Tibial artery (tissue), 4 donors: Measurements from ENCODE around the gene EHD3.

Experiments used
- DNase-seq, 2 donors: peaks; one replicate each; pipeline ENCODE4 v3.0.0-alpha.2; 2019
- H3K27ac ChIP-seq, 2 donors: fragments of 200-600 bp; sonication (generic) in 1 of 2; 1 replicate in 1 of 2; 2 replicates in 1 of 2; pipeline ENCODE4 v1.5.1; 2018 to 2019; ENCODE audit warnings: mild to moderate bottlenecking in 1 of 2
- H3K27me3 ChIP-seq, 2 donors: fragments of 200-600 bp; sonication (generic) in 1 of 2; one replicate each; pipeline versions ENCODE4 v1.5.1 to v1.6.0; 2016 to 2019
- H3K36me3 ChIP-seq, 3 donors: fragments of 200-600 bp; sonication (generic) in 2 of 3; one replicate each; pipeline ENCODE4 v1.5.1; 2016 to 2019; ENCODE audit warnings: mild to moderate bottlenecking in 2 of 3
- H3K4me1 ChIP-seq, 4 donors: fragments of 200-600 bp; sonication (generic) in 2 of 4; 1 replicate in 3 of 4; 2 replicates in 1 of 4; pipeline ENCODE4 v1.5.1; 2016 to 2019
- H3K4me3 ChIP-seq, 2 donors: fragments of 200-600 bp; sonication (generic) in 1 of 2; 1 replicate in 1 of 2; 2 replicates in 1 of 2; pipeline ENCODE4 v1.5.1; 2018 to 2019; ENCODE audit warnings: mild to moderate bottlenecking in 2 of 2
- H3K9me3 ChIP-seq, 3 donors: fragments of 200-600 bp; sonication (generic) in 1 of 3; one replicate each; pipeline ENCODE4 v1.5.1; 2016 to 2019
- CTCF ChIP-seq, 2 experiments: fragments of 200-600 bp in 1 of 2; fragments of 450-650 bp in 1 of 2; IDR thresholded peaks; one replicate each; pipeline ENCODE4 v1.5.1; 2017 to 2019; ENCODE audit warnings: antibody characterized with exemption in 2 of 2, mild to moderate bottlenecking in 1 of 2, moderate library complexity in 1 of 2
- intact Hi-C: fragments of 100-400 bp; cut with DNase I; formaldehyde crosslinking; loops from one replicate; pipeline ENCODE4 v1.15.0; 2023; ENCODE audit warnings: low total_unique reads

EHD3 gene

DNA sequence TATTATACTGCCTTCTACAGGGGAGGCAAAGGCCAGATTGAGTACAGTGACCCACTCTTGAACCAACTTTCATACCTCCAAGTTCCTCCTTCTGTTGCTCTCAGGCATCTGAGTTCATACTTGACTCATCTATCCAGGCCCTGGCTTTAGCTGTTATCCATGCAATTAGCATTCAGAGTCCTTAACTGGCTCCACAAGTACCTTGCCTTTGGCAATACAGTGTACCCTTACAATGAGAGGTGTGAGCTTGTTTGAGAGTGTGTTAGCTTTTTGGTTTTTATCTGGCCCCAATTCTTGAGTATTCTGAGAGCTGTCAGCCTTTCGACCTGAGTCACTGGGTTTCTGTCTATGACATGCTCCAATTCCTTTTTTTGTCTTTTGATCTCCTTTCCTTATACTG lies 60.2 kb downstream of the EHD3 start:
- Histone ChIP-seq H3K4me3 (no peak overlapping the region), H3K9me3 (no peaks in the 10 kb centered on the region), H3K27me3 (no peaks in the 10 kb centered on the region), H3K27ac (no peak overlapping the region), H3K4me1 (peaks cover 4 to 48% (median 33%) of the 10 kb centered on the region in 4 donors), H3K36me3 (no peaks in the 10 kb centered on the region)
- intact Hi-C loops = no loop called here
- DNase-seq = no peak
- no peak for TF ChIP-seq CTCF (IDR thresholded peaks at IDR 0.05)

- H3K4me3 ChIP-seq = peak overlapping the region in 1 of 2 donors; percentile 4
- peaks cover 4 to 48% (median 33%) of the 10 kb centered on the region in 4 donors for H3K4me1 ChIP-seq
These were observed 62.8 kb downstream of the EHD3 start for GRCh38 chr2:31296641-31297287.

GRCh38 chr2:31297751-31298150 lies 63.8 kb downstream of the EHD3 start:
- TF ChIP-seq CTCF (IDR thresholded peaks at IDR 0.05) = no peak
- Histone ChIP-seq H3K36me3 (no peaks in the 10 kb centered on the region), H3K4me1 (peaks cover 4 to 48% (median 34%) of the 10 kb centered on the region in 4 donors), H3K27me3 (no peaks in the 10 kb centered on the region), H3K27ac (peak overlapping the region; percentile 77 to 78), H3K9me3 (no peaks in the 10 kb centered on the region), H3K4me3 (no peak overlapping the region)
- DNase-seq = no peak
- intact Hi-C loops = no loop called here

More at GRCh38 chr2:31296641-31297287, 62.8 kb downstream of the EHD3 start:
- Histone ChIP-seq H3K9me3 (no peaks in the 10 kb centered on the region), H3K27ac (peak overlapping the region; percentile 77 to 78), H3K27me3 (no peaks in the 10 kb centered on the region), H3K36me3 (no peaks in the 10 kb centered on the region)
- intact Hi-C loops = no loop called here
- no peak for TF ChIP-seq CTCF (IDR thresholded peaks at IDR 0.05)
- no peak for DNase-seq

DNA sequence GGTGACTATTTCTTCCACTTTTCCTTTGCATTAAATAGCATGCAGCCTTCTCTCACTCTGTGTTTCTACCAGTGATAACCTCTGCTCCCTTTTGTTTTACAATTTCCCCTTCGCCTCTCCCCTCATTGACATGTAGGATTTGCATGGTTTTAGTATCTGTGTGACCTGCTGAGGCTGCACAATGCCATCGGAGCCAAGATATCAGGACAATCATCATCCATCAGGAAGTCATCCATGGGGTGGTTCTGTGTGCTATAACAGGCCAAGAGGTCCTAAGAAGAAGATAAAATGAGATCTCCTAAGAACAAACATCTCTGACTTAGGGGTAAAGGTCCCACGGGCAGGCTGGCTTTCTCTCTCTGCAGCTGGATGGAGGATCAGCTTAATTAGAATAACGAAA lies 65.6 kb downstream of the EHD3 start:
- peaks cover 4 to 50% (median 34%) of the 10 kb centered on the region in 4 donors for H3K4me1 ChIP-seq

DNA sequence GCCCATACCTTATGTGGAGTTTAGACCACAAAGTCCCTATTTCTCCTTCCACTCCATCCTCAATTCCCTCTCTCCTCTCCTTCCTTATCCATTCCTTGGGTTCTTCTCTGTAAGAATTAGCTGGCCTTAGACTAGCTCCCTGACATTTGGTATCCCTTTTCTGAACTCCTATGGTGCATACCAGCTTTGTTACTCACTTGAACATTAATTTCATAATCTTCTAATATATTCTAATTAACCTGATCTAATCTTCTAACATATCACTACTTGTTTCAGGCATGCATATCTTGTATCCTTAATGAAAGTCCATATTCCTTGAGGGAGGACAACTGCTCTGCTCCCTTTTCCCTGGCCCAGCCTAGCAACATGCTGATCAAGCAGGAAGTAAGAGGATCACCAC lies 66.4 kb downstream of the EHD3 start:
- DNase-seq = no peak
- H3K9me3 ChIP-seq = no peaks in the 10 kb centered on the region
- H3K4me3 ChIP-seq = no peak overlapping the region
- H3K27me3 ChIP-seq = no peaks in the 10 kb centered on the region
- intact Hi-C loops = no loop called here
- no peak for TF ChIP-seq CTCF (IDR thresholded peaks at IDR 0.05)
- no peak overlapping the region for H3K27ac ChIP-seq
- peaks cover 4 to 42% (median 29%) of the 10 kb centered on the region in 4 donors for H3K4me1 ChIP-seq
- no peaks in the 10 kb centered on the region for H3K36me3 ChIP-seq

More for the DNA sequence above, 65.6 kb downstream of the EHD3 start:
- intact Hi-C loops = no loop called here
- DNase-seq = no peak
- Histone ChIP-seq H3K27me3 (no peaks in the 10 kb centered on the region), H3K9me3 (no peaks in the 10 kb centered on the region), H3K4me3 (no peak overlapping the region), H3K36me3 (no peaks in the 10 kb centered on the region), H3K27ac (no peak overlapping the region)
- no peak for TF ChIP-seq CTCF (IDR thresholded peaks at IDR 0.05)
